GM18519 (cell line): ENCODE measurements around the gene NECTIN3.

Experiments
- ATAC-seq: cut with Tn5 transposase; IDR thresholded peaks from one replicate; pipeline ENCODE4 v1.9.1; 2021; ENCODE audit warnings: mild to moderate bottlenecking, moderate library complexity; ENCODE audit not compliant: unreplicated experiment, low FRiP score

The NECTIN3 gene

GRCh38 chr3:111193472-111193871, 121.9 kb downstream of the NECTIN3 start:
- no peak for ATAC-seq

DNA sequence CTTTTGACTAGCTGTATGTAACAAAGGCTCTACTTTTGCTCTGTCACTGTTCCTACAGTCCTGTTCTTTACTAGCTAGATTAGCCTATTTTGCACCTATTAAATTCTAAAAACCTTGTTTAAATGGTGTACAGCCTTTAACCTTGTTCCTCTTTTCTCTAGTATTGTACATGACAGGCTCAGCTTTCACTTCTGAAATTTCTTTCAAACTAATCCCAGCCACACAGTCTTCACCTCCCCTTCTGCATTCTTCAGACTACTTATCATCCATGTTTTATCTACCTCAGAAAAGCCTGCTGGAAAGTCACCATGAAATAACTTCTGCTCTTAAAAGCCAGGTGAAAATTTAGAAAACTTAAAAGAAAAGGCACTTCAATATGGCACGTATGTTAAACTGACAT, 122.4 kb downstream of the NECTIN3 start:
- no peak for ATAC-seq

DNA sequence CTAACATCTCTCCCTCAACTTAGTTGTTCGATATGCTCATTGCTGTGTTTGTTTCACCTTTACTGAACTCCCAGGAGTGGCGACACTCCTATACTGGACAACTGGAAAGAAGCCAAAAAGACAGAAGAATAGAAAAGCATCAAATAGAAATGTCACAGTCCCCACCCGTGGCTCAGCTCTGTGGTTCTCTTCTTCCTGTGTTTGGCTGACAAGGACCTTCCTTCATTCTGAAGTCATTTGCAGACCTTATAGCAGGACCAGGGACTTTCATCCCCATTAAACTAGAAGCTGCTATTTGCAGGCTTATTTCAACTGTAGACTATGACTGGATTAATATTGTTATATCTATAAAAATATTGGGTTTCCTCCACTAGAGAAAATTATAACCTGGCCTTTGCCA, 125.9 kb downstream of the NECTIN3 start:
- ATAC-seq, result no peak

DNA sequence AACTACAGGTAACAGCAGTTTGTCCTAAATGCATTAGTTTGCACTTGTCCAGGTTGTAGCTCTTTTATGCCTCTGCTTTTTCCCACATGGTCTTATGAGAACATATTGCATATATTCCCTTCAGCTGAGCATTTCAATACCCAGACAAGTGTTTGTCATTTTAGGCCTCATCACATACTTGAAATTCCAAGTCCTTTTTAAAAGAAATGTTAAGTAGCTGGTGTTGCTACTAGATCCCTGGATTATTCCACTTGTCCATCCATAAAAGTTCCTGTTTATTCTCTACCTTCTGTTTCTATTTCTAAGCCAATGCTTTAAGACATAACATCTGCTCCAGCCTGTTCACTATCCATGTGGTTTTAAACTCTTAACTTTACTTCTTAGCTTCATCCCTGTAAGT, 128.4 kb downstream of the NECTIN3 start:
- ATAC-seq, result no peak

DNA sequence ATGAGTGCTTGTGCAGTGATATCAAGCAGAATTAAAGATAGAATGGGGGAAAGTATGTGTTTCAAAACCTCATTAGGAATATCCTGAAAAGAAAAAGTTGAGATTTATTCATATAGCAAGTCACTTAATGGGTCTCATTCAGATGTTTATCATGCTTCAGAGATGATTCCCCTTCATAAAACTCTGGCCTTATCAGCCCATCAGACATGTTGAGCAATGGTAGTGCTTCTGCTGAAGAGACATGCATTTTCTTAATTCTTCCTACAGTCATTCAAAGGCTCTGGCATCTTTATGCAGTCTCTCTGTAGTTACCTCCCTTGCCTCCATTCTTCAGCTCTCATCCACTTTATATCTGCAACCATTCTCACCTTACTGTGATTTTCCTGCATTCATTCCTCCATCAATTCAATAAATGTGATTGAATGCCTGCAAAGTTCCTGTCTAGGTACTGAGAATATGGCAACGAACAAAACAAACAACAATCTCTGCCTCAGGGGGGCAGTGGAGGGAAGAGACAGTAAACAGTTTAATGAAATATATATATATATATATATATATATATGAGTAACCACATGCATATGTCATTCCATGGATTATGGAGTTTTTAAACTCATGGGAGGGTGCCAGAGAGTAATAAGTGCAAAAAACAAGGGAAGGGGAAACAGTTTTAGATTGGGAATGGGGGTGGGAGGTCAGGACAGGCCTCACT, 138.5 kb downstream of the NECTIN3 start:
- ATAC-seq, result no peak

DNA sequence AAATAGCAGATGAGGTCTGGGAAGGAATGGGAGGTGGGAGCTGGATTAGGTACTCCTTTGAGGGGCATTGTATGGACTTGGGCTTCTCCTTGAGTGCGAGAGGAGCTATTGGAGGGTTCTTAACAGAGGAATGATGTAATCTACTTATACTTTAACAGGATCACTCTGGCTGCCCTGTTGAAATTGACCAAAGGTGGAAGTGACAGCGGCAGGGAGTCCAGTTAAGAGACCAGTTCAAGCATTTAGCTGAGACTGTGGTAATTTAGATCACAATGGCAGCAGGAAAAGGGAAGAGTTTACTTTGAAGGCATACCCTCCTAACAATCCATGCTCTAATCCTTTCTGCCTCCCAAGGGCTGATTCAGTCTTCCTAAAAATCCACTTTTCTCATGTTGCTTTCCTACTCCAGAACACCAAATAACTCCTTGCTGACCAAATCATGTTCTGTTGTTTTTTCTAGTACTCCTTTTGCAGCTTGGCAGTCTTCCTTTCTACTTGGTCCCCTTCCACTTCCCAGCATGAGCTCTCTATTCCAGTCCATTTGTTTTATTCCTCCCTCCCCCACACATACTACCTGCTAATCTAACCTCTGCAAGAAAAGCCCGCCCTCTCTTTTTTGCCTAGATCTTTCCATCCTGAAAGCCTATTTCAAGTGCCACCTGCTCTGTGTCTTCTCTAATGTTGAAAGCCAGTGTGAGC, 139.4 kb downstream of the NECTIN3 start:
- ATAC-seq, result no peak

DNA sequence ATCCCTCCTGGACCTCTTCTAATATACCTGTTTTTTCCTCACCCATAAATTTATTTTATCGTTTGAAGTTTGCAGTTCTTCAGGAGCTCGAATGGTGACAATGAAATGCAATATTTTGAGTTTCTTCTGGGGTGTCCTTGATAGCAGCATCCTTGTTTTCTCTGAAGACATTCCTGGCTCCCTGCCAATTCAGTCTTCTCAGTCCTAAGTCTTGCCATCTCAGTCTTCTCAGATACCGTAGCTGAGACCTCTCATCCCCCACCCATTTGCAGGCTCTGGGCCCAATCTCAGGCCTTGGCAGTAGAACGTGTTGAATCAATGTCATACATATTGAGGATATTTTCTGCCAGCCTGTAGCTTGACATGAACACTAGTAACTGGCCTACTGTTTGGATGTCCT, 140.9 kb downstream of the NECTIN3 start:
- ATAC-seq, result no peak

- ATAC-seq, result no peak
Measured at GRCh38 chr3:111215481-111215880, 143.9 kb downstream of the NECTIN3 start.

DNA sequence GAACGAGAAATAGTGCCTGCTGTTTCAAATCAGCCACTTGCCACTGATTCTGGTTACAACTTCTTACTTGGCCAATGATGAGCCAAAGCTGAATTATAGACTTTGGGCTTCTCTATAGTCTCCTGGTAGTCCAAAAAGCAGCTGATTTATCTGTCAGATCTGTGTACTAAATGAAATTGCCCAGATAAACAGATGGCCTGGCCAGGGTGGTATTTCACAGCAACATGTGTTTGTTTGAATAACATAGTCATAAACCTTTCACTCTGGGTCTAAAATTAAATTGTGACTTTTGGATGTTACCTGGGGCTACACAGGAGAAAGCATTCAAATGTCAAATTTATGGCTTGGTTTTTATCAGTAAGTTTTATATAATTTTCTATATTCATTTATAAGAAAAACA, 147.0 kb downstream of the NECTIN3 start:
- no peak for ATAC-seq

GRCh38 chr3:111227216-111227615, 155.6 kb downstream of the NECTIN3 start:
- ATAC-seq, result no peak

DNA sequence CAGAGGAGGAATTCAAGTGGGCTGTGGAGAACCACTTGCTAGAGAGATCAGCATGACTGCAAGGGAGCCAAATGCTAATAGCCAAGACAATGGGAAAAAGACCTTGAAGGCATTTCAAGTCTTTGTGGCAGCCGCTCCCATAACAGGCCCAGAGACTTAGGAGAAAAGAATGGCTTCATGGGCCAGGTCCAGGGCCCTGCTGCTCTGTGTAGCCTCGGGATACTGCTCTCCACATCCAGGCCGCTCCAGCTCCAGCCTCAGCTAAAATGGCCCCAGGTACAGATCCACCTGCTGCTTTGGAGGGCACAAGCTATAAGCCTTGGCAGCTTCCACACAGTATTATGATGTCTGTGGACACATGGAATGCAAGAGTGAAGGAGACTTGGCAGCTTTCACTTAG, 157.7 kb downstream of the NECTIN3 start:
- no peak for ATAC-seq

DNA sequence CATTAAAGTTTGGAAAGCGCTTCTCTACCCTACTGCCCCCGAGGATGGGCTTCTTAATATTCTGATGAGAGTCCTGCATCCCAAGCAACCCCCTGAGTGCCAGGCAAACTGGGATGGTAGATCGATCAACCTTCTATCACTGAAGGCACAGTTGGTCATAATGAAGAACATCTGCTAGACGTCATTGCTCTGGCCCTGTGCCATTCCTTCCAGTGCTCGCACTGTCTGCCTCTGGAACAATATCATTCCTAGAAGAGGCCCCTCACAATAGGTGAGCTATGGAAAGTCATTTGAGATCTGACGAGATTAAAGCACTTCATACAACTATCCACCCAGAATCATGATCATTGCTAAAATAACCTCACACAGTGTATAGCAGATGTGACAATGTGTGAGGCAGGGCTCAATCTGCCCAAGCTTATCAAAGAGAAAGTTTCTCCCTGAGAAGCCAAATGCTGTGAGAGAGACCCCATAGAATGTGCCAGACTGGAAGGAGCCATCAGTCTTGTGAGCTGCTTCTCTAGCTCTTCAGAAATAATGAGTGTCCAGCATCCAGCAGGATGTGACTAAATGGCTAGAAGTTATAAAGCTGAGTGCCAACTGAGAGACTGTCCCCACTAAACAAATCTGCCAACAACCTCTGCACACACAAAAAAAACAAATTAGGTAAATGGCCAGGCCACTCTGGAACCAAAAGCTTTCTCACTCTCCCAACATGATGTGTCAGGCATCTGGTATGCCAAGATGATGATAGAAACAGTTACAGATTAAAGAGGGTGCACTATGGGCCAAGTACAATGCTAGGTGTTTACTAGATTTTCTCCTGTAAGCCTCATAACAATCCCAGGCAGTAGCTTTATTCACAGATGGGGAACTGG, 165.5 kb downstream of the NECTIN3 start:
- no peak for ATAC-seq

GRCh38 chr3:111237946-111238345, 166.3 kb downstream of the NECTIN3 start:
- ATAC-seq, result no peak

DNA sequence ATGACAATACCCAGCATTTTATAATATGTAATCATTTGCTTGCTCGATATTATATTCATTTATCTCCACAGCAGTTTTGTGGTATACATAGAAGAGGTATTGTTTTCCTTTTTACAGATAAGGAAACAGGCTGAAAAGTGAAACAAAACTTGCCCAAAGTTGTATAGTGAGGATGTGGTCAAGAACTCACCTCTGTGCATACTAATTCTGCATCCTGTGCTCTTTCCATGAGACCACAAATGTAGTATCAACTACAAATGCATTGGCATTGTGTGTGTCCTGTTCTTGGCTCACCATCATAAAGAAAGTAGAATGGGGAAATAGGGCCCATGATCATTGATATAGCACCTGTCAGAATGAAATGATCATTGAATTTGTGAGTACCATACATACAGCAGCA, 167.3 kb downstream of the NECTIN3 start:
- peak; percentile 99 for ATAC-seq

GRCh38 chr3:111241960-111242359, 170.3 kb downstream of the NECTIN3 start:
- no peak for ATAC-seq
